IMR-90 (cell line): ENCODE results near the gene DOCK9.

Source experiments
- CEBPB ChIP-seq: IDR thresholded peaks from 2 replicates; pipeline ENCODE4 v1.6.1; 2012; ENCODE audit warnings: low read depth, low read length, improper control_type of control experiment
- FOS ChIP-seq: fragments of 150-350 bp; IDR thresholded peaks from 2 replicates; pipeline ENCODE4 v1.6.1; 2016; ENCODE audit warnings: low read depth, low read length
- MAFK ChIP-seq: IDR thresholded peaks from 2 replicates; pipeline ENCODE4 v1.6.1; 2012; ENCODE audit warnings: low read depth, low read length, improper control_type of control experiment
- MAZ ChIP-seq: IDR thresholded peaks from 2 replicates; pipeline ENCODE4 v1.6.1; 2012; ENCODE audit warnings: low read depth, mild to moderate bottlenecking, low read length, improper control_type of control experiment, moderate library complexity, borderline replicate concordance
- MXI1 ChIP-seq: IDR thresholded peaks from 2 replicates; pipeline ENCODE4 v1.6.1; 2012; ENCODE audit warnings: low read depth, mild to moderate bottlenecking, low read length, moderate library complexity, borderline replicate concordance
- NFE2L2 ChIP-seq: fragments of 150-350 bp; IDR thresholded peaks from 2 replicates; pipeline ENCODE4 v1.6.1; 2016; ENCODE audit warnings: low read depth, mild to moderate bottlenecking, low read length
- POLR2A ChIP-seq: IDR thresholded peaks from 2 replicates; pipeline ENCODE4 v1.6.1; 2012; ENCODE audit warnings: mild to moderate bottlenecking, low read depth, low read length
- RAD21 ChIP-seq: IDR thresholded peaks from 2 replicates; pipeline ENCODE4 v1.6.1; 2012; ENCODE audit warnings: low read length, improper control_type of control experiment
- RFX5 ChIP-seq: IDR thresholded peaks from 2 replicates; pipeline ENCODE4 v1.8.0; 2012; ENCODE audit warnings: low read depth, mild to moderate bottlenecking, low read length, moderate library complexity
- SMC3 ChIP-seq: fragments of 150-350 bp; IDR thresholded peaks from 2 replicates; pipeline ENCODE4 v1.6.1; 2016; ENCODE audit warnings: low read depth, mild to moderate bottlenecking, antibody characterized with exemption, low read length, moderate library complexity
- TF ChIP-seq, protein P1 (sequence below): conservative IDR thresholded peaks from 2 replicates; pipeline ENCODE4 v1.5.1; 2012; ENCODE audit warnings: mild to moderate bottlenecking, low read depth, low read length, improper control_type of control experiment
- TF ChIP-seq, protein P2 (sequence below): fragments of 150-350 bp; IDR thresholded peaks from 2 replicates; pipeline ENCODE4 v1.6.1; 2017; ENCODE audit warnings: mild to moderate bottlenecking, antibody characterized with exemption, low read length, low read depth
- TF ChIP-seq, protein P3 (sequence below): fragments of 150-350 bp; IDR thresholded peaks from 2 replicates; pipeline ENCODE4 v1.6.1; 2016; ENCODE audit warnings: low read depth, mild to moderate bottlenecking, low read length, moderate library complexity, borderline replicate concordance

- TF ChIP-seq, protein P1, sequence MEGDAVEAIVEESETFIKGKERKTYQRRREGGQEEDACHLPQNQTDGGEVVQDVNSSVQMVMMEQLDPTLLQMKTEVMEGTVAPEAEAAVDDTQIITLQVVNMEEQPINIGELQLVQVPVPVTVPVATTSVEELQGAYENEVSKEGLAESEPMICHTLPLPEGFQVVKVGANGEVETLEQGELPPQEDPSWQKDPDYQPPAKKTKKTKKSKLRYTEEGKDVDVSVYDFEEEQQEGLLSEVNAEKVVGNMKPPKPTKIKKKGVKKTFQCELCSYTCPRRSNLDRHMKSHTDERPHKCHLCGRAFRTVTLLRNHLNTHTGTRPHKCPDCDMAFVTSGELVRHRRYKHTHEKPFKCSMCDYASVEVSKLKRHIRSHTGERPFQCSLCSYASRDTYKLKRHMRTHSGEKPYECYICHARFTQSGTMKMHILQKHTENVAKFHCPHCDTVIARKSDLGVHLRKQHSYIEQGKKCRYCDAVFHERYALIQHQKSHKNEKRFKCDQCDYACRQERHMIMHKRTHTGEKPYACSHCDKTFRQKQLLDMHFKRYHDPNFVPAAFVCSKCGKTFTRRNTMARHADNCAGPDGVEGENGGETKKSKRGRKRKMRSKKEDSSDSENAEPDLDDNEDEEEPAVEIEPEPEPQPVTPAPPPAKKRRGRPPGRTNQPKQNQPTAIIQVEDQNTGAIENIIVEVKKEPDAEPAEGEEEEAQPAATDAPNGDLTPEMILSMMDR, result no peak
- no peak for TF ChIP-seq SMC3
- TF ChIP-seq POLR2A, result no peak
- no peak for TF ChIP-seq RAD21
- TF ChIP-seq, protein P2, sequence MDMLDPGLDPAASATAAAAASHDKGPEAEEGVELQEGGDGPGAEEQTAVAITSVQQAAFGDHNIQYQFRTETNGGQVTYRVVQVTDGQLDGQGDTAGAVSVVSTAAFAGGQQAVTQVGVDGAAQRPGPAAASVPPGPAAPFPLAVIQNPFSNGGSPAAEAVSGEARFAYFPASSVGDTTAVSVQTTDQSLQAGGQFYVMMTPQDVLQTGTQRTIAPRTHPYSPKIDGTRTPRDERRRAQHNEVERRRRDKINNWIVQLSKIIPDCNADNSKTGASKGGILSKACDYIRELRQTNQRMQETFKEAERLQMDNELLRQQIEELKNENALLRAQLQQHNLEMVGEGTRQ, result no peak
- TF ChIP-seq CEBPB, result no peak
- no peak for TF ChIP-seq MAZ
- no peak for TF ChIP-seq MXI1
- no peak for TF ChIP-seq NFE2L2
- no peak for TF ChIP-seq MAFK
- TF ChIP-seq, protein P3, sequence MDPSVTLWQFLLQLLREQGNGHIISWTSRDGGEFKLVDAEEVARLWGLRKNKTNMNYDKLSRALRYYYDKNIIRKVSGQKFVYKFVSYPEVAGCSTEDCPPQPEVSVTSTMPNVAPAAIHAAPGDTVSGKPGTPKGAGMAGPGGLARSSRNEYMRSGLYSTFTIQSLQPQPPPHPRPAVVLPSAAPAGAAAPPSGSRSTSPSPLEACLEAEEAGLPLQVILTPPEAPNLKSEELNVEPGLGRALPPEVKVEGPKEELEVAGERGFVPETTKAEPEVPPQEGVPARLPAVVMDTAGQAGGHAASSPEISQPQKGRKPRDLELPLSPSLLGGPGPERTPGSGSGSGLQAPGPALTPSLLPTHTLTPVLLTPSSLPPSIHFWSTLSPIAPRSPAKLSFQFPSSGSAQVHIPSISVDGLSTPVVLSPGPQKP, result no peak
- no peak for TF ChIP-seq RFX5
- TF ChIP-seq FOS, result no peak
Observed at GRCh38 chr13:98883998-98884397, 93.9 kb downstream of the DOCK9 start.
